CD4-positive, alpha-beta T cell treated with Interleukin-12 subunit alpha and Interleukin-12 subunit beta, for 1 hour (primary cell): ENCODE measurements around the gene GCSAM.

ENCODE experiments used
- DNase-seq: peaks from one replicate; pipeline ENCODE4 v3.0.0-alpha.2; 2020

The GCSAM gene

DNA sequence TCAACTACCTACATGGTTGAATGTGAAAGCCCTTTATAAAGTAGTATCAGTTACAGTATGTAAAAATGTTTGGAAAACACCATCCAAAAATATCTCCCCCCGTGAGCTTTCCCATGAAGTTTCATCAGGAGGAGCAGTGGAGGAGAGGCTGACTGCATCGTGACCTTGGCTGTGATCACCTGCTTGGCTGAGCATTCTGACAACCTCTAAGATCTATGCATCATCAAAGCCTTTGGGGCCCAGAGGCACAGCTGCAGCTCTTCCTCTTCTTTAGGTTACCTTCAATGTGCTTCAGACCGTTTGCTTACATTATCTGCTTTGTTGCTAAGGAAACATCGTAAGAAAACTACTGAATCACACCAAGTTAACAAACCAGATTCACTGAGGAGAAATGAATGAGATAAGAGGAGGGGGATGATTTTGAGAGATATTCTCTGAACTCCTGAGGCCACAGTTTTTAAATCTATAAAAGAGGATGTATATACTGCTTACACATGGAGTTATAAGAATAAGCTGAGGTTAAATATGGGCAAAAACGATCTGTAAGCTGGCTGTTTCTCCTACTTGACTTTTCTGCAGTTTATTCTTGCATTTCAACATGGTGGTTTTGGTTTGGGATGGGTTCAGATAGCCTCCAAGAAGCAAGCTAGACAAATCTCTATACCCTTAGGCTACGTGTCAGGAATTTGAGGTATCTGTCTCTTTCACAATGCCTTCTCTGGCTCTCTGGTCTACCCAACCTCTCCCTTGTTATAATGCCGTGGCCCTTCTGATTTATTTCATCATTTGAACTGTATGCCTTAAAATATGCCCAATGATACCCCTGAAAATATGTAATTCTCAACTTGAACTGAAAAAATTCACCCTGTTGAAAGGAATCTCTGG is 4.0 kb downstream of the GCSAM start:
- peak; percentile 83 for DNase-seq

- peak; percentile 28 for DNase-seq
Measured at GRCh38 chr3:112127522-112128494, 5.2 kb downstream of the GCSAM start.

GRCh38 chr3:112126511-112126911 is 6.5 kb downstream of the GCSAM start:
- DNase-seq, result peak; percentile 29

DNA sequence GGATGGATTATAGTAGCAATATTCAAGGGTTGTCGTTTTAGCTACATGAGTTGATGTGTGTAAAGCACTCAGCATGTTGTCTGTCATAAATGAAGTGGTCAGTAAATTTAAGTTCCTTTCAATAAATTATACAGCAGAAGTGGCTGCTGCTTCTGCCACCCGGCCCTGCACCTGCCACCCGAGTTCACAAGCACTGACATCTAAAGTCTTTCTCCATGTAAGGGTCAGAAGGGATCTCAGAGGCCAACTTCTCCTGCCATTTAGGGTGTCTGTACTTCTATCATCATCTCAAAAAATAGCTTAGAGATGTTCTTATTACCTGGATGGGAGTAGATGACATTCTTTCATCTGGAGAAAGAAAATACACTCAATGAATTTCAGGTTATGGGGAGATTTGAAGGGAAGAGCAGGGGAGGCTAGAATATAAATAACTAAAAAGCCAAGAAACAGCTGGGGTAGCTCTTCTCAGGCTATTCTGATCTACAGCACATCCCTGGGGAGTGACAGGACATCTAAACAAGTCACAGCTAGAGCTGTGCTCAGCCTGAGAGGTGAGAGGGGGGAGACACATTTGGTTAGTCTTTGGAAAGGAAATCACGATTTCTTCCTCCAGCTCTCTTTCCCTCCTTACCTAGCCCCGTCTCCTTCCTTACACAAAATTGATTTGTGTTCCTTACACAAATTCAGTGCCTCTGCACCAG is 8.0 kb downstream of the GCSAM start:
- no peak for DNase-seq

DNA sequence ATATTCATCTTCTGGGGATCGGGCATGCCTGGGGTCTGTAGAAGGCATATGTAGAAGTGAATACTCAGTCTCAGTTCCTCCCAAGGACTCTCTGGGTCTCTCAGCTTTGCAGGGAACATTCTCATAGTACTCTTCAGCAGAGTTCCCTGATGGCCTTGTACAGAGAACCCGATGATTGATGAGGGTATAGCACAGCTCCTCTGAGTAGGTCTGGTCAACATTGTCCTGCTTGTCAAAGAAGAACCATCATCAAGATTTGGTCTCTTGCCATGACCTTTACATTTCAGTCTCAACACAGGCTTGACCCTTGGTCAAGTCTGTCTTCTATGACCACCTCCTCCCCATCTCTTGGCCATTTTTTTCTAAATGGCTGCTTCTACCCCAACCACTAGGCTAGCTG is 9.5 kb downstream of the GCSAM start:
- DNase-seq, result no peak

GRCh38 chr3:112122870-112123269 is 10.2 kb downstream of the GCSAM start:
- DNase-seq, result no peak

DNA sequence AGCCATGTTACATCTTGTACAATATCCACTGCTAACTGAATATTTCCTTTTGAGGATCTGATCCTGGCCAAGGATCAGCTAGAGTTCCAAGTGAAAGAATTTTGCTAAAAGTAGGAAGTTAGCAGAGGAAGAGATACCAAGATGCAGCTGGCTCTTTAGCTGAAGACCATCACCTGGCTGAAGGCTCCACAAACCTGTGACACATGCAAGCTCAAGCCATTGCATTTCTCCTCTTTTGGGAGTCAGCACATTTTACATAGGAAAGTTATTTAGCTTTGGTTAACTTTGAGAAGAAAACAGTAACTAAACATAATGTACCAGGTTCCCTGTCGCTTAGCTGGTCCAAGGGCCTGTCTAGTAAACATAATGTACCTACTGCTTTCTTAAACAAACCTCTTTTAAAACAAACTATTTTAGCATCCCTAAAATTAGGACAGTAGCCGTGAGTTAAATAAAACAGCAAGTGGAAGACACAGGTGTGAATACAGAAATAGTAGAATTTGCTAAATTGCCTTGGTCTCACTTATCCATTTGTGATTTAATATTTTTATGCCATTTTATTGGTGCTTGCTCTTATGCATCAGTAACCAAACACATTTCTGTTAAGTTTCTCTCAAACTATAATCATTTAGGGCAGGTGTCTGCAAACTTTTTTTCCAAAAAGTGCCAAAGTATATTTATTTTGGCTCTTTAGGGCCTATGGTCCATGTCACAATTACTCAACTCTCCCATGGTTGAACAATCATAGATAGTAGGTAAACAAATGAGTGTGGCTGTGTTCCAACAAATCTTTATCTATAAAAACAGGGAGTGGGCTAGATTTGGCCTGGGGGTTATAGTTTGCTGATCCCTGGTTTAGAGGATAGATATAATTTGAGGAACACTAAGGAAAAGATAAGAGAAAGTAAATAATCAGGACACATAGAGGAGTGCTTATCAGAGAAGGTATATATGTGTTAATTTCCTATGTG is 11.2 kb downstream of the GCSAM start:
- no peak for DNase-seq

DNA sequence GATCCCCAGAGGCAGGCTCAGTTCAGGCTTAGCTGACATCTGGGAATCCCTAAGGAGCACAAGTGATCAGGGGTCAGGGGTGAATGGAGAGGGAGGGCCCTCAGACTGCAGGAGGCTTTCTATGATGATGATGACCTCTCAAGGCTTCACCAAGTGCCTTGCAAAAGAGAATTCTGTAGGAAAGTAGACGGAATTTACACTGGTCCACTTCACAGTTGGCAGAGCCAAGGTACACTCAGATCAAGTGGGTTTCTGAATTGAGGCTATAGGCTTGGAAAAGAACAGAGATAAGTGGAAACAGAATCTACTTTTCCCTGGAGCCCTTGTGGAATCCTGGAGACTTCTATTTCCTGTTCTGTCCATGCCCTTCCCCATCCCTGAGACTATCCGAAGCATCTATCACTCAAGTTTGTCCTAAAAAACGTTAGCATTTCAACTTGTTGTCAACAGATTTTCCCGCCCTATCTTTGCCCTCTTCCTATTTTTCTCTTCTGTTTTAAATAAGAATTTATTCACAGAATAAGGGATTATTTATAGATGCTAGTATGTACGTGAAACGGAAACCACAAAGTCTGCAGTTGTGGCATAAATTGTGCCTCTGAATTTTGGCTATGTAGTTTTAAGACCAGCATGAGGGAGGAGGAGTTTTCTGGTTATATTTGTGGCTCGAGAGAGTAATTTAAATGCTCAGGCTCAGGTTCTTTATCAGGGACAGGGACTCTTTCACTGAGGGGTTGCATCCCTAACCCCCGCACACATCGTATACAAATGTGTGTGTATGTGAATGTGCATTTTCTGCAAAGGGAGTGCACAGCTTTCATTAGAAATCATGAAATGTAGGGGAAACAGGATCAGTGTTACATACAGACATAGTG is 12.8 kb downstream of the GCSAM start:
- DNase-seq, result peak; percentile 25

- no peak for DNase-seq
Measured at GRCh38 chr3:112117841-112118571, 15.0 kb downstream of the GCSAM start.

- no peak for DNase-seq
Measured at GRCh38 chr3:112117415-112117814, 15.6 kb downstream of the GCSAM start.

GRCh38 chr3:112116748-112117186 is 16.3 kb downstream of the GCSAM start:
- no peak for DNase-seq

GRCh38 chr3:112115806-112116383 is 17.2 kb downstream of the GCSAM start:
- DNase-seq, result no peak

- no peak for DNase-seq
Measured at GRCh38 chr3:112115161-112115739, 17.8 kb downstream of the GCSAM start.

DNA sequence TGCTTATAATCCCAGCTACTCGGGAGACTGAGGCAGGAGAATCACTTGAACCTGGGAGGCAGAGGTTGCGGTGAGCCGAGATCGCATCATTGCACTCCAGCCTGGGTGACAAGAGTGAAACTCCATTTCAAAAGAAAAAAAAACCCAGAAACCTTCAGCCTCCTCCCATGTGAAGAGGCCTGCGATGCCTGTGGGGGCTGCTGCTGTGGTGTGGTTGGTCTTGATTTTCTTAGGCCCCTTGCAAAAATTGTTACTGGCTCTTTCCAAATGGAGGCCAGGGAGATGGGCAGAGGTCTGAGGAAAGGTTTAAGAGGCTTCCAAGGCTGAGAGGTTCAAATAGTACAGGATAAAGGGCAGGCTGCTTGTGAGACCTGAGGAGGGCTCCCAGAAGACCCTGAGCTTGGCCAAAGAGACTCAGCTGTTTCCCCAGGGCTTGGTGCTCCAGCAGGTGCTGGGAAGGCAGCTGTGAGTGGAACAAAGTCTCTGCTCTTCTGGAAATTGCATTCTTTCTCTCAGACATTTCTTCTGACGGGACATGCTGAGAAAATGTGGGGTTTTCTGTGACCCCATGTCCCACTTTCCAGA is 18.4 kb downstream of the GCSAM start:
- no peak for DNase-seq

GRCh38 chr3:112111785-112112402 is 21.2 kb downstream of the GCSAM start:
- peak; percentile 79 for DNase-seq

DNA sequence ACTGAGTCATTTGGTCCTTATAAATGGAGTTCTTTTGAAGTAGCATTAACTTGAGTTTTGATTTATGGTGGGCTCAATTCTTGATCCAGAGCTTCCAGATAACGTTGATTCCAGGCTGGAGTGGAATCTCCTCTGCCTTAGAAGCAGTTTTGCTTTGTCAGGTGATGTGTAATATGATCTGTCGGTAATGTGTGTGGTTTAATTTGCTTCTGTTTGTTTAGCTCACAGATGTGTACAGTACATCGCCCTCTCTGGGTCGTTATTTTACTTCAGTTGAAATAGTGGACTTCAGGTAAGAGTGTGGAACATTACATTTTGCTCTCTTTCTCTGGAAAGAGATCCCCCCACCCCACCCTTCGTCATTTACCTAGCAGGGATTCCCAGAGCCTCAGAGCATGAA is 23.7 kb downstream of the GCSAM start:
- no peak for DNase-seq

DNA sequence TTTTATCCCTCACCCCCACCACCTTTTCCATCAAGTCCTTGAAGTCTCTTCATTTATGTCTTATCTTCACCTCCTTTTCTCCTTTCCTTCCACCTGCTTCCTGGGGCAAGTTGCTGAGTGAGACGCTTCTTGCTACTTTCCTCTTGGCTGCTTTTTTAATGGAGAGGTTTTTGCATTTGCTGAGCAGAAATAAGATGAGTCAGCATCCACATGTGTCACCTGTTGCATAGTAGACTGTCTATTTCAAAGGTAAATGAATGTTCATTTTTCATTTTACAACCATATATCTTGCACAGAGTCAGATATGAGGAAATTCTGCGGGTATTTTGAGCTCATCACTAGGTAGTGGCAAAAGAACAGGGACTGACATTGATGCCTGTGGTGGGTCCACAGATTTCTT is 28.3 kb downstream of the GCSAM start:
- no peak for DNase-seq

- no peak for DNase-seq
Measured at GRCh38 chr3:112101916-112102315, 31.1 kb downstream of the GCSAM start.
